Renal cortical epithelial cell (primary cell): ENCODE data around the gene TJP3. TPM values are rescaled to one million over a fixed set of nuclear protein-coding genes. Genes with fewer than 3 reads are reported as not detected.

Experiments
- DNase-seq: peaks from one replicate; pipeline ENCODE4 v3.0.0-alpha.2; 2011; ENCODE audit warnings: low read depth
- total RNA-seq: library from RNA; depleted of rRNA; stranded (reverse); fragments of >200 nt; gene quantifications from 2 replicates; pipeline ENCODE4 v1.2.3, GENCODE V29; 2014

Gene TJP3
- total RNA-seq, 1 donor from 2014 or later: 1.1 TPM

DNA sequence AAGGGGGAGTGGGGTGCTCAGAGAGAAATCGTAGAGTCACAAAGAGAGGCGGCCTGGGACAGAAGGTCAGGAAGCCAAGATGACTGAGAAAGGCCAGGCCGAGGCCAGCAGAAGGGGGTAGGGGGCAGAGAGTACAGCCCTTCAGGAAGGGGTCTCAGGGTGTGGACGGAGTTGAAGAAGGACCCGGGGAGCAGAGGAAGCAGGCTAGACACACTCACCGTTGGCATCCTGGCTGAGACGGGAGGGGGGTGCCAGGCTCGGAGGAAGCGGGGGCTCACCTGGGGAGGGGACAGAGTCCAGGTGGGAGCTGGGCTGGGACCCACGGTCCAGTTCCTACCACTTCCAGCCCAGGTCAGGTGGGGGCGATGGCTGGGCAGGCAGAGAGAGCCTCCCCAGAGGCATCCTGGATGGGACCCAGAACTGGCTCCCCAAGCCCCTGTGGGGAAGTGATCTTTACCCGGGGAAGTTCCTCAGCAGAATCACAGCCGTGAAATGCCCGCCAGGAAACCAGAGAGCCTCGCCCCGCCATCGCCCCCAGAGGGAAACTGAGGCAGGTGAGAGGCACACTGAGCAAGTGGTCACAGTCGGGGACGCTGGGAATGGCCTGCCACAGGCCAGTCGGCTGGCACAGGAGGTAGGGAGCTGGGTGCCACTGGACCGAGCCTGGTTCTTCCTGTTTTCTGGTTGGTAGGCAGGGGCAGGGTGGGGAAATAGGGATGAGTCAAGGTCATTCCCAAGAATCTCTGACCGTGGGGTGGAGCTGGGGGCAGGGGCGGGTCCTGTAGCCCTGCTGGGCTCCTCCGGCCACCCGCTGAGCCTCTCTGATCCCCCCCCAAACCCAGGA is 76.6 kb downstream of the TJP3 start:
- no peak for DNase-seq

- DNase-seq: no peak
These were observed 77.3 kb downstream of the TJP3 start for GRCh38 chr19:3785451-3785937.

DNA sequence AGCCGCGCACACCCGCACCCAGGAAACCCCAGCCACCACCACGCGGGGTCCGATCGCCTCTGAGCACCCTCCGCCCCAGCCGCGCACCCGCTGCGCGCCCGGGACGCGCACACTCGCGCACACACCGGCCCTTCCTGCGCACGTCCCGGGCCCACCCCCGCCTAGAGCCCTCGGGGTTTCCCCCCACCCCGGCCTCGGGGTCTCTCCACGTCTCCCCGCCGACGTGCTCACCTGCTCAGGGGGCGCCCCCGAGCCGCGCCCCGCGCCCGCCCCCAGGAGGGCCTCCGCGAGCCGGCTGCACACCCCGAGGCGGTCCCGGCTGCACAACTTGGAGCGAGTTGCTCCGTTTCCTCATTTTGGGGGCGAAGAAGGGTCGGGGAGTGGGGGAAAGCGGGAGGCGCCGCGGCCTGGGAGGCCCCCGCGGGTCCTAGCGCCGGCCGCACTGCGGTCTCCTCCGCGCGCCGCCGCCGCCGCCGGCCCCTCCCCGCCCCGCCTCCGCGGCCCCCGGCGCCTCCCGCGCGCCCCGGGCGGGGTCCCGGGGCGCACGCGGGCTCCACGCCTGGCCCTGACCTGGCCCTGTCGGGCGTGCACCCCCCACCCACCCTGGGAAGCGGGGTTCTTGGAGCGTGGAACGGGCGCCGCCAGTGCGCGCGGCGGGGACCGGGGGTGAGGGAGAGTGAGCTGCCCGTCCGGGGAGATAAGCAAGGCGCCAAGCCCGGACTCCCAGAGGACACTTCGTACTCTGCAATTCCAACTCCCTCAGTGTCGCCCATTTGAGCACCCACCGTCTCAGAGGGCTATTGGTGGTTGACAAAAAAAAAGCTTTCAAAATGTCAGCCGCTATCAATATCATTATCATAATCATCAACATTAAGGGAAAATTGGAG is 78.0 kb downstream of the TJP3 start, which contains the start of gene MATK:
Gene MATK, minus strand, starts transcription at position 444 of the 887 bp plus-strand sequence. CDS start 1,246 bp downstream, outside the sequence.
- DNase-seq: no peak

GRCh38 chr19:3788996-3789778 is 81.0 kb downstream of the TJP3 start:
- no peak for DNase-seq

DNA sequence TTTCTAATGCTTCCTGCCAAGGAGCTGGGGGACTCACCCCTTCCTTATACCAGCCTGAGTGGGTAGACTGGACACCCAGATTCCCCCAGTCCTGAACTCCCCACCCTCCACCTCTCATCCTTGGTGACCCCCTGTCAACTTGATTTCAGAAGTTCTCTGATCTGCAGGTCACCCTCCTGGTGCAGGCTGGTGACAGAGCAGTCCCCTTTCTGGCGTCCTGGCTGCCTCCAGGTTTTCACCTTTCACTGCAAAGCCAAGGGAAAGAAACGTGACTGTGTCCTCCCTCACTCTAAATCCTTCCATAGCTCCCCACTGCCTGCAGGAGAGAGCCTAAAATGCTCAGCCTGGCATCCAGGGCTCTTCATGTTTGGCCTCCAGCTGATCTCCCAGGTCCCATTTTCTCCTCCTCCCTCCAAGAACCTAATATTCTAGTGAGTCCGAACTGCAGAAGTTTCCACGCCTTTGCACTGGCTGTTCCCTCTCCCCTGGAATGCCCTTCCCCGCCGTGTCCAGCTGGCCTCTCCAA is 82.1 kb downstream of the TJP3 start:
- no peak for DNase-seq

DNA sequence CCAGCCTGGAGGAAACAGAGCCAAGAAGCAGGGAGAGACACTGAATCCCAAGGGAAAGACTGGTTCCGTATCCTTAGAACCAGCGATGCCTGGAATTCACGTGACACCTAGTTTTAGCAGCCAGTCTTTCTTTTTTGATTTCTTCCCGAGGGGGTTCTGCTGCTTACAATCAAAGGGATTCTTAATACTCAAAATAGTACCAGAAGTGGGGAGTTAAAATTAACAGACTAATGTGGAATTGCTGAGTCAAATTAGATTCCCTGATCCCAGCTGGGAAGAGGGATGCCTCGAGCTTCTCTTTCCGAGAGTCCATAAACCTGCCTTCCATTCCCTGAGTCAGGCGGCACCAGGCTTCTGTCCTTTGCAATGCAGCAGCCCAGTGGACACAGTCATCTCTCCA is 82.8 kb downstream of the TJP3 start:
- DNase-seq: no peak

GRCh38 chr19:3792114-3792513 is 83.9 kb downstream of the TJP3 start:
- DNase-seq: no peak

DNA sequence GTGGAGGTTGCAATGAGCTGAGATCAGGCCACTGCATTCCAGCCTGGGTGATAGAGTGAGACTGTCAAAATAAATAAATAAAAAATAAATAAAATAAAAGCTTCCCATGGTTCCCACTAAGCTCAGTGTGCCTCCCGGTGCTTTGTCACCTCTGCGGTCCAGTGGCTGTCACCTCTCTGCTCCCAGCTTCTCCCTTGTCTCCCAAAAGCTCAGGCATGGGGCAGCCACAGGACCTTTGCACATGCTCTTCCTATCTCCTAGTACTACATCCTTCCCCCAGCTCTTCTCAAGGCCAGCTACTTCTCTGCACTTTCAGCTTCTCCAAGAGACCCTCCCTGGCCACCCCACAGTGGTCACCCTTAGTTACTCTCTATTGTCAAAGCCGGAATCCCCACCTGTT is 85.6 kb downstream of the TJP3 start:
- DNase-seq: no peak

DNA sequence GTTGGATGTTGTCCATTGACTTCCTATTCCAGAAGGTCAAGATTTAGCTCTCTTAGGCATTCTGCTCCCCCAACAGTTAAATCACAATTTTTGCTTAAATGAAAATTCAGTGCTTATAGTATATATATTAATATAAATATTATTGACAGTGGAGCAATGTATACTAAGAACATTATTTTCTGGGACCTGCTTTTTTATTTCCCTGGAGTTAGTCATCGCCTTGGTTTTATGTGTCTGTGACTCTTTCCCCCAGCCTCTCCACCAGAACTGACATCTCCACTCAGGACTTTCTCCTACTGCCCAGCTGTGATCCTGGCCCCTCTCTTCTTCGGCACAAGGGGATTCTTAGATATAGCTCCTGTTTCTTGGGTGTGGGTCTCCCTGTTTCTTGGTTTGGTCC is 88.2 kb downstream of the TJP3 start:
- no peak for DNase-seq

DNA sequence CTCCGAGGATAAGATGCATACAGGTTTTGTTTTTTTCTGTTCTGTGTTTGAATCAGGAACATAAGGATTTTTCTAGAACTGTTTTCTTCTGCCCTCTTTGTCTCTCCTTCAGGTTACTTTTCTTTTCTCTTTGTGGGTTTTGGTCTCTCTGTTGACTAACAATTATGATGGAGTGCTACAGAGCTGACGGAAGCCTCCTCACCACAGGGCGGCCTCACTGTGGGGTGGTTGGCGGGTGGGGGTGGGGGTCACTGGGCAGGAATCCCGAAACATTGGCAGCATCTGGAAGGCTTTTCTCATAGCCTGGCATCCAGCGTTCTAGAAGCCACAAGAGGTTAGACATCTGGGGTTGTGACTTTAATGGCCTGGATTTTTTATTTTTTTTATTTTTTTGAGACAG is 90.0 kb downstream of the TJP3 start:
- no peak for DNase-seq

Other genes with a start within 250 kb of the TJP3 start
- 0.35 and 0.50 TPM in 2 replicates for gene SMIM24, start 227.9 kb upstream of the TJP3 start, total RNA-seq
- 2.1 TPM in 1 of 2 replicates, not detected in the other for gene SMIM44, start 224.9 kb upstream of the TJP3 start, total RNA-seq
- 13.5 and 21.6 TPM in 2 replicates for gene DOHH, start 207.7 kb upstream of the TJP3 start, total RNA-seq
- gene FZR1, start 202.1 kb upstream of the TJP3 start, total RNA-seq: 45.1 and 60.3 TPM in 2 replicates
- gene TEKTIP1, start 169.2 kb upstream of the TJP3 start, total RNA-seq: not detected in 2 replicates
- gene MFSD12, start 150.8 kb upstream of the TJP3 start, total RNA-seq: 156 and 227 TPM in 2 replicates
- 84.2 and 93.8 TPM in 2 replicates for gene HMG20B, start 135.4 kb upstream of the TJP3 start, total RNA-seq
- gene GIPC3, start 122.9 kb upstream of the TJP3 start, total RNA-seq: not detected in 2 replicates
- 0.50 TPM in 1 of 2 replicates, not detected in the other for gene TBXA2R, start 101.5 kb upstream of the TJP3 start, total RNA-seq
- gene CACTIN, start 81.6 kb upstream of the TJP3 start, total RNA-seq: 19.1 and 32.4 TPM in 2 replicates
- 8.0 and 38.4 TPM in 2 replicates for gene PIP5K1C, start 7.9 kb upstream of the TJP3 start, total RNA-seq
- gene APBA3, start 53.3 kb downstream of the TJP3 start, total RNA-seq: 24.7 and 26.6 TPM in 2 replicates
- gene MRPL54, start 54.3 kb downstream of the TJP3 start, total RNA-seq: 14.9 and 82.8 TPM in 2 replicates
- gene RAX2, start 63.8 kb downstream of the TJP3 start, total RNA-seq: not detected in 2 replicates
- gene MATK, start 78.0 kb downstream of the TJP3 start, total RNA-seq: 0.35 and 0.69 TPM in 2 replicates
- 0.25 TPM in 1 of 2 replicates, not detected in the other for gene ZFR2, start 160.7 kb downstream of the TJP3 start, total RNA-seq
- gene ATCAY, start 172.3 kb downstream of the TJP3 start, total RNA-seq: not detected in 2 replicates
- gene NMRK2, start 224.7 kb downstream of the TJP3 start, total RNA-seq: not detected in 2 replicates